ENCODE results near the gene C9orf78. TPM values are rescaled to one million over a fixed set of nuclear protein-coding genes. Genes with fewer than 3 reads are reported as not detected.

C9orf78 gene
- total RNA-seq, 3 donors from 2014 or later = 56.7 to 189 (median 57.8) TPM

GRCh38 chr9:129875181-129875611 lies 40.1 kb upstream of the C9orf78 start:
- intact Hi-C loops (cut with DNase I; ENCODE audit: low total_unique reads) = no loop called here
- no peaks in the 10 kb centered on the region for H3K4me1 ChIP-seq
- TF ChIP-seq POLR2AphosphoS5 (IDR thresholded peaks at IDR 0.05) (no peak), CTCF (IDR thresholded peaks at IDR 0.05) (no peak), POLR2A (IDR thresholded peaks at IDR 0.05) (no peak)
- no peaks in the 10 kb centered on the region for H3K27me3 ChIP-seq
- H3K36me3 ChIP-seq = peaks cover 11% of the 10 kb centered on the region
- H3K9me3 ChIP-seq = no peaks in the 10 kb centered on the region
- no peak for DNase-seq (ENCODE audit: low spot score in 2 of 2)
- H3K4me3 ChIP-seq = no peak overlapping the region
- H3K27ac ChIP-seq = no peak overlapping the region

- H3K27me3 ChIP-seq = no peaks in the 10 kb centered on the region
- no peak for DNase-seq (ENCODE audit: low spot score in 2 of 2)
- intact Hi-C loops (cut with DNase I; ENCODE audit: low total_unique reads) = no loop called here
- TF ChIP-seq CTCF (IDR thresholded peaks at IDR 0.05) = no peak
- no peak for TF ChIP-seq POLR2A (IDR thresholded peaks at IDR 0.05)
- no peak for TF ChIP-seq POLR2AphosphoS5 (IDR thresholded peaks at IDR 0.05)
- peaks cover 11% of the 10 kb centered on the region for H3K36me3 ChIP-seq
- H3K27ac ChIP-seq = no peak overlapping the region
- H3K4me3 ChIP-seq = no peak overlapping the region
- no peaks in the 10 kb centered on the region for H3K9me3 ChIP-seq
- H3K4me1 ChIP-seq = no peaks in the 10 kb centered on the region
These were observed 39.4 kb upstream of the C9orf78 start for GRCh38 chr9:129874261-129875101.

- no peaks in the 10 kb centered on the region for H3K9me3 ChIP-seq
- no peak for DNase-seq (ENCODE audit: low spot score in 2 of 2)
- H3K36me3 ChIP-seq = peaks cover 11% of the 10 kb centered on the region
These were observed 38.6 kb upstream of the C9orf78 start for GRCh38 chr9:129873563-129874190.

GRCh38 chr9:129871046-129871445 lies 36.0 kb upstream of the C9orf78 start:
- no peak for DNase-seq (ENCODE audit: low spot score in 2 of 2)
- Histone ChIP-seq H3K4me3 (no peak overlapping the region), H3K36me3 (peaks cover 11% of the 10 kb centered on the region), H3K9me3 (no peaks in the 10 kb centered on the region), H3K27me3 (no peaks in the 10 kb centered on the region), H3K4me1 (no peaks in the 10 kb centered on the region), H3K27ac (no peak overlapping the region)
- intact Hi-C loops (cut with DNase I; ENCODE audit: low total_unique reads) = no loop called here
- no peak for TF ChIP-seq CTCF (IDR thresholded peaks at IDR 0.05)
- no peak for TF ChIP-seq POLR2A (IDR thresholded peaks at IDR 0.05)
- no peak for TF ChIP-seq POLR2AphosphoS5 (IDR thresholded peaks at IDR 0.05)

More at GRCh38 chr9:129873563-129874190, 38.6 kb upstream of the C9orf78 start:
- Histone ChIP-seq H3K4me1 (no peaks in the 10 kb centered on the region), H3K27ac (no peak overlapping the region), H3K27me3 (no peaks in the 10 kb centered on the region), H3K4me3 (no peak overlapping the region)
- intact Hi-C loops (cut with DNase I; ENCODE audit: low total_unique reads) = no loop called here
- TF ChIP-seq POLR2AphosphoS5 (IDR thresholded peaks at IDR 0.05) = no peak
- TF ChIP-seq POLR2A (IDR thresholded peaks at IDR 0.05) = no peak

- H3K9me3 ChIP-seq = no peaks in the 10 kb centered on the region
- peaks cover 8% of the 10 kb centered on the region for H3K36me3 ChIP-seq
- no peaks in the 10 kb centered on the region for H3K4me1 ChIP-seq
- intact Hi-C loops (cut with DNase I; ENCODE audit: low total_unique reads) = no loop called here
- no peak for TF ChIP-seq POLR2A (IDR thresholded peaks at IDR 0.05)
- no peak for TF ChIP-seq CTCF (IDR thresholded peaks at IDR 0.05)
- no peak for TF ChIP-seq POLR2AphosphoS5 (IDR thresholded peaks at IDR 0.05)
- no peaks in the 10 kb centered on the region for H3K27me3 ChIP-seq
- H3K27ac ChIP-seq = peak overlapping the region in 1 of 2 donors; percentile 32
- no peak overlapping the region for H3K4me3 ChIP-seq
- DNase-seq (ENCODE audit: low spot score in 2 of 2) = no peak
These were observed 34.8 kb upstream of the C9orf78 start for GRCh38 chr9:129869585-129870501.

All from breast epithelium (tissue), 4 donors.